Pons (tissue), 1 donor: ENCODE measurements around the gene MED28.

ENCODE experiments used
- DNase-seq: peaks from one replicate; pipeline ENCODE4 v3.0.0-alpha.2; 2016; ENCODE audit warnings: low spot score

MED28 gene

GRCh38 chr4:17667253-17667652, 52.8 kb downstream of the MED28 start:
- no peak for DNase-seq

GRCh38 chr4:17667653-17668201, 53.3 kb downstream of the MED28 start:
- no peak for DNase-seq

- no peak for DNase-seq
Measured at GRCh38 chr4:17670423-17670822, 56.0 kb downstream of the MED28 start.

GRCh38 chr4:17680559-17681280, 66.3 kb downstream of the MED28 start:
- DNase-seq, result no peak

GRCh38 chr4:17681281-17682221, 67.1 kb downstream of the MED28 start:
- DNase-seq, result no peak

- DNase-seq, result no peak
Measured at GRCh38 chr4:17682222-17682566, 67.8 kb downstream of the MED28 start.
